WTC11 (cell line): ENCODE results near the gene SMYD3.

ENCODE experiments used
- ATF1 ChIP-seq: sonication (generic); formaldehyde crosslinking; IDR thresholded peaks from 2 replicates; pipeline ENCODE4 v1.8.1; 2023; ENCODE audit warnings: mild to moderate bottlenecking, moderate library complexity, missing genetic modification reagents
- CTCF ChIP-seq: fragments of 200-600 bp; IDR thresholded peaks from 2 replicates; pipeline ENCODE4 v1.8.0; 2022; ENCODE audit warnings: antibody characterized with exemption
- HMGA2 ChIP-seq: fragments of 250-450 bp; sonication (Bioruptor Pico); IDR thresholded peaks from 2 replicates; pipeline ENCODE4 v1.4.0; 2021; ENCODE audit warnings: mild to moderate bottlenecking, moderate library complexity
- NR3C1 ChIP-seq: sonication (generic); formaldehyde crosslinking; conservative IDR thresholded peaks from 2 replicates; pipeline ENCODE4 v1.8.1; 2023; ENCODE audit warnings: low read depth, mild to moderate bottlenecking, missing genetic modification reagents
- ZNF138 ChIP-seq: sonication (generic); formaldehyde crosslinking; conservative IDR thresholded peaks from 2 replicates; pipeline ENCODE4 v1.8.1; 2022; ENCODE audit warnings: mild to moderate bottlenecking, moderate library complexity, missing genetic modification reagents

- TF ChIP-seq ZNF138 (CRISPR knock-in tag) (no peak), HMGA2 (CRISPR knock-in tag) (no peak), CTCF (no peak), ATF1 (no peak), NR3C1 (CRISPR knock-in tag) (no peak)
Observed at GRCh38 chr1:245751116-245751515, 756.0 kb downstream of the SMYD3 start.
